CD4-positive, alpha-beta T cell (primary cell): ENCODE results near the gene LSM3. TPM values are rescaled to one million over a fixed set of nuclear protein-coding genes. Genes with fewer than 3 reads are reported as not detected.

Experiments used
- ATAC-seq: fragments of 200-7000 bp; cut with Tn5 transposase; one replicate; pipeline ENCODE4 v1.10.0; 2022; ENCODE audit warnings: mild to moderate bottlenecking; ENCODE audit not compliant: poor library complexity
- CTCF ChIA-PET: fragments of 350-600 bp; sonication (Branson Sonifier 250); formaldehyde crosslinking; loops from one replicate; lab custom pipeline; 2021; ENCODE audit warnings: antibody characterized with exemption, inconsistent platforms; lab: Charles Lee
- POLR2A ChIA-PET: fragments of 350-600 bp; sonication (Branson Sonifier 250); formaldehyde crosslinking; loops from one replicate; lab custom pipeline; 2021; ENCODE audit warnings: antibody characterized with exemption, inconsistent platforms; lab: Charles Lee
- DNase-seq, 14 experiments: peaks; one replicate each; pipeline ENCODE4 v3.0.0-alpha.2; 2013 to 2020; ENCODE audit warnings: mixed read lengths in 2 of 14
- H3K27ac ChIP-seq, 2 donors: one replicate each; pipeline versions ENCODE4 v1.5.1 to v1.7.0; 2013; ENCODE audit warnings: low read length in 2 of 2, low read depth in 1 of 2, mild to moderate bottlenecking in 1 of 2
- H3K27me3 ChIP-seq, 2 experiments: 1 replicate in 1 of 2; 2 replicates in 1 of 2; pipeline versions ENCODE4 v1.6.1 to v1.7.0; 2013; ENCODE audit warnings: low read length in 2 of 2, control low read depth in 1 of 2, mild to moderate bottlenecking in 1 of 2, moderate library complexity in 1 of 2; ENCODE audit not compliant: insufficient read depth in 2 of 2, control insufficient read depth in 1 of 2
- H3K36me3 ChIP-seq: one replicate; pipeline ENCODE4 v1.6.1; 2013; ENCODE audit warnings: low read length, control low read depth; ENCODE audit not compliant: insufficient read depth
- H3K4me1 ChIP-seq: one replicate; pipeline ENCODE4 v1.6.1; 2013; ENCODE audit warnings: low read length, control low read depth; ENCODE audit not compliant: insufficient read depth
- H3K4me3 ChIP-seq: one replicate; pipeline ENCODE4 v1.5.1; 2013; ENCODE audit warnings: mild to moderate bottlenecking, low read length, moderate library complexity
- H3K9me3 ChIP-seq, 2 experiments: 1 replicate in 1 of 2; 2 replicates in 1 of 2; pipeline versions ENCODE4 v1.6.1 to v1.7.0; 2013; ENCODE audit warnings: low read length in 2 of 2, mild to moderate bottlenecking in 2 of 2, control low read depth in 1 of 2, moderate library complexity in 1 of 2; ENCODE audit not compliant: control insufficient read depth in 1 of 2, insufficient read depth in 1 of 2
- H3K27ac Mint-ChIP-seq: one replicate; pipeline ENCODE4 v1.8.0; 2020; ENCODE audit warnings: mixed read lengths
- H3K27me3 Mint-ChIP-seq: one replicate; pipeline ENCODE4 v1.8.0; 2021; ENCODE audit warnings: mixed read lengths
- H3K36me3 Mint-ChIP-seq: one replicate; pipeline ENCODE4 v1.8.0; 2021; ENCODE audit warnings: low read depth, mixed read lengths
- H3K4me1 Mint-ChIP-seq: one replicate; pipeline ENCODE4 v1.8.0; 2021; ENCODE audit warnings: low read depth, mixed read lengths
- H3K4me3 Mint-ChIP-seq: one replicate; pipeline ENCODE4 v1.8.0; 2020; ENCODE audit warnings: mild to moderate bottlenecking, mixed read lengths
- H3K9me3 Mint-ChIP-seq: one replicate; pipeline ENCODE4 v1.8.0; 2020; ENCODE audit warnings: mixed read lengths
- intact Hi-C, 2 experiments: fragments of 100-400 bp; cut with DNase I in 1 of 2; cut with micrococcal nuclease in 1 of 2; formaldehyde crosslinking; loops; one replicate each; pipeline versions ENCODE4 v1.15.1 to v1.9.0; 2023 to 2025; cut with DNase I, micrococcal nuclease
- total RNA-seq, 174 experiments: library from RNA in 2 of 174; stranded (reverse) in 2 of 174; gene quantifications; one replicate each; pipeline ENCODE4 v1.2.3 and lab custom pipeline; 2021 to 2026
- TF ChIP-seq, protein P1 (sequence below): fragments of 200-600 bp; IDR thresholded peaks from one replicate; pipeline ENCODE4 v1.8.0; 2022; ENCODE audit warnings: antibody characterized with exemption, mild to moderate bottlenecking

Gene LSM3
- total RNA-seq, 2 experiments from 2014 or later = 6.5 to 6.9 TPM

DNA sequence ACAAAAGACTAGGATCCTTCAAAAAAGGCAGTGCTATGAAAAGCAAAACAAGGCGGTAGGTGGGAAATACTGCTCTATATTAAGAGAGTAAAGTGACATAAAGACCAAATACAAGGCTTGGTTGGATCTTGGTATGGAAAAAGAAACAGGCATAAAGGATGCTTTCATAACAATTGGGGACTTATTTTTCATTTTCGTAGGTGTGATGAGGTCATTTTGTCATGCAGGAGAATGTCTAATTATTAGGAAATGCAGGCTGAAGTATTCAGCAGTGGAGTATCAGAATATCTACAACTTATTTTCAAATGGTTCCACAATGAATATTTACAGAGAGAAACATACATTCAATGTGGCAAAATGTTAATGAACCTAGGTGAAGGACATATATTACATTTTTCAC is 9.2 kb upstream of the LSM3 start:
- Histone ChIP-seq H3K4me3 (no peak overlapping the region), H3K9me3 (no peaks in the 10 kb centered on the region), H3K27me3 (no peaks in the 10 kb centered on the region), H3K36me3 (peaks cover 85% of the 10 kb centered on the region), H3K27ac (no peak overlapping the region), H3K4me1 (peaks cover 10% of the 10 kb centered on the region)
- intact Hi-C loops = no loop called here
- POLR2A ChIA-PET = no interaction called here
- Mint-ChIP-seq H3K4me3 (no peak overlapping the region), H3K9me3 (no peaks in the 10 kb centered on the region), H3K27me3 (no peaks in the 10 kb centered on the region), H3K36me3 (peaks cover 90% of the 10 kb centered on the region), H3K27ac (peak overlapping the region; percentile 25), H3K4me1 (peaks cover 57% of the 10 kb centered on the region)
- CTCF ChIA-PET = no interaction called here
- TF ChIP-seq, protein P1, sequence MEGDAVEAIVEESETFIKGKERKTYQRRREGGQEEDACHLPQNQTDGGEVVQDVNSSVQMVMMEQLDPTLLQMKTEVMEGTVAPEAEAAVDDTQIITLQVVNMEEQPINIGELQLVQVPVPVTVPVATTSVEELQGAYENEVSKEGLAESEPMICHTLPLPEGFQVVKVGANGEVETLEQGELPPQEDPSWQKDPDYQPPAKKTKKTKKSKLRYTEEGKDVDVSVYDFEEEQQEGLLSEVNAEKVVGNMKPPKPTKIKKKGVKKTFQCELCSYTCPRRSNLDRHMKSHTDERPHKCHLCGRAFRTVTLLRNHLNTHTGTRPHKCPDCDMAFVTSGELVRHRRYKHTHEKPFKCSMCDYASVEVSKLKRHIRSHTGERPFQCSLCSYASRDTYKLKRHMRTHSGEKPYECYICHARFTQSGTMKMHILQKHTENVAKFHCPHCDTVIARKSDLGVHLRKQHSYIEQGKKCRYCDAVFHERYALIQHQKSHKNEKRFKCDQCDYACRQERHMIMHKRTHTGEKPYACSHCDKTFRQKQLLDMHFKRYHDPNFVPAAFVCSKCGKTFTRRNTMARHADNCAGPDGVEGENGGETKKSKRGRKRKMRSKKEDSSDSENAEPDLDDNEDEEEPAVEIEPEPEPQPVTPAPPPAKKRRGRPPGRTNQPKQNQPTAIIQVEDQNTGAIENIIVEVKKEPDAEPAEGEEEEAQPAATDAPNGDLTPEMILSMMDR = no peak
- DNase-seq (no peak), ATAC-seq (no peak)

DNA sequence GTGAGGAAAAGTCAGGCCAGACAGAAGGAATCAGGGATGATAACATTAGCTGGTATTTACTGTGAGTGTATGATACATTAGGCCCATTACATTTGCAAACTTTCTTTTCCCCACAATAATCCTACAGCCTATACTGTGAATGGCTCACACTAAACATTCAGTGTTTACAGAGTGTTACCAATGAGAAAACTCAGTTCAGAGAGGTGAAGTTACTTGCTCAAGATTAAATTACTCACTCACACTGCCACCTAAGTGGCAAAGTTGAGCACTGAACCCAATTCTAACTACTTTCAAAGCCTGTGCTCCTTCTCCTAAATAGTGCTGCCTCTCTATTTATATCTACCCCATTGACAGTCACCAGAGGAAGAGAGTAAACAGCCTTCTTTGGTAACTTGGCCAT is 8.7 kb upstream of the LSM3 start:
- no peak overlapping the region for H3K27ac ChIP-seq
- no peaks in the 10 kb centered on the region for H3K27me3 ChIP-seq
- no peaks in the 10 kb centered on the region for H3K9me3 ChIP-seq
- H3K36me3 ChIP-seq = peaks cover 80% of the 10 kb centered on the region
- POLR2A ChIA-PET = interaction anchor here (1.5 kb wide), 1 partner anchor 45 kb away, joined by 7 read pairs; the partner anchor contains the start of genes CHCHD4 and TMEM43
- H3K27me3 Mint-ChIP-seq = no peaks in the 10 kb centered on the region
- CTCF ChIA-PET = no interaction called here
- ATAC-seq = no peak
- TF ChIP-seq, protein P1 = no peak
- peaks cover 86% of the 10 kb centered on the region for H3K36me3 Mint-ChIP-seq
- H3K4me1 Mint-ChIP-seq = peaks cover 62% of the 10 kb centered on the region
- no peaks in the 10 kb centered on the region for H3K9me3 Mint-ChIP-seq
- H3K4me1 ChIP-seq = peaks cover 13% of the 10 kb centered on the region
- no peak overlapping the region for H3K4me3 Mint-ChIP-seq
- no peak for DNase-seq
- H3K27ac Mint-ChIP-seq = no peak overlapping the region
- intact Hi-C loops = loop anchor here (10.0 kb wide), 5 partner anchors 265 to 775 kb away; partner anchors contain the start of genes NR2C2 (in 1 of the 2) and NUP210 (in 1 of the 2)
- no peak overlapping the region for H3K4me3 ChIP-seq

DNA sequence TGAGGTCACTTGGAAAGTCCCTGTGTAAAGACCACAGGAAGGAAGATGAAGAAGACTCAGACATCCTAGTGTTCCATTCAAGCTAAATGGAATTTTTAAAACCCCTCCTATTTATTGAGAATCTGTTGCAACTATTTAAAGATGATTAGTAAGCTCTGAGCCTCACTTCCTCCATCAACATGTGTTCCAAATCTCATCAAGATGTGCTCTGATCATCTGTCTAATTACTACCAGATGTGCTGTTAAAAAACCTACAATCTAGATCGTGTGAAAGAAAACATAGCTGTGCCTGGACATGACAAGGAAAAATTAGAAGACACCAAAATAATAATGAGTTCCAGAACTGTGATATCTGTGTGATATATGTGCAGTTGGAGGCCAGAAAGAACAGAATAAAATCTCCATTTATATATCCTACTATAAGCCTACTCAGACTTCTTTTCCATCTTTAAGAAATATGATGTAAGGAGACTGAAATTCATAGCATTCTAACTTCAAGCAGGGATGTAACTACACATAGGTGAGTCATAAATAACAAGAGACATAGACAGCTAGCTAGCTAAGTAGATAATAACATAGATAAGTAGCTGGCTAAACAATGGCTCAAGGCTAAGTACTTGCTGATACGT is 8.0 kb upstream of the LSM3 start:
- TF ChIP-seq, protein P1 = no peak
- Mint-ChIP-seq H3K4me1 (peaks cover 69% of the 10 kb centered on the region), H3K27me3 (no peaks in the 10 kb centered on the region), H3K36me3 (peaks cover 83% of the 10 kb centered on the region), H3K4me3 (no peak overlapping the region), H3K27ac (no peak overlapping the region), H3K9me3 (no peaks in the 10 kb centered on the region)
- Histone ChIP-seq H3K9me3 (no peaks in the 10 kb centered on the region), H3K27me3 (no peaks in the 10 kb centered on the region), H3K27ac (no peak overlapping the region), H3K36me3 (peaks cover 72% of the 10 kb centered on the region), H3K4me3 (no peak overlapping the region), H3K4me1 (peaks cover 20% of the 10 kb centered on the region)
- no peak for ATAC-seq
- intact Hi-C loops = loop anchor here (10.0 kb wide), 5 partner anchors 264 to 774 kb away; partner anchors contain the start of genes NR2C2 (in 1 of the 2) and NUP210 (in 1 of the 2)
- ChIA-PET POLR2A (interaction anchor here (0.8 to 1.5 kb wide), 4 partner anchors 8 to 46 kb away, joined by 3 to 7 read pairs (median 3); partner anchors contain the start of genes CHCHD4, LSM3, TMEM43 and XPC), CTCF (no interaction called here)
- DNase-seq = no peak
